Progenitor cell of endocrine pancreas (in vitro differentiated cells): Measurements from ENCODE around the gene GGNBP2. TPM values are rescaled to one million over a fixed set of nuclear protein-coding genes. Genes with fewer than 3 reads are reported as not detected.

Source experiments
- DNase-seq: peaks from one replicate; pipeline ENCODE4 v3.0.0; 2021; ENCODE audit warnings: low spot score; ENCODE audit not compliant: unreplicated experiment
- H3K27ac Mint-ChIP-seq: 2 replicates; pipeline ENCODE4 v1.8.0; 2021; ENCODE audit warnings: mild to moderate bottlenecking, moderate library complexity, mixed read lengths
- H3K27me3 Mint-ChIP-seq: 2 replicates; pipeline ENCODE4 v1.8.0; 2021; ENCODE audit warnings: mixed read lengths
- H3K36me3 Mint-ChIP-seq: 2 replicates; pipeline ENCODE4 v1.8.0; 2022; ENCODE audit warnings: mixed read lengths; ENCODE audit not compliant: insufficient read depth
- H3K4me1 Mint-ChIP-seq: 2 replicates; pipeline ENCODE4 v1.8.0; 2021; ENCODE audit warnings: low read depth, mixed read lengths
- H3K4me3 Mint-ChIP-seq: 2 replicates; pipeline ENCODE4 v1.8.0; 2021; ENCODE audit warnings: low read depth, mild to moderate bottlenecking, moderate library complexity, mixed read lengths
- H3K9me3 Mint-ChIP-seq: 2 replicates; pipeline ENCODE4 v1.8.0; 2021; ENCODE audit warnings: low read depth, mixed read lengths
- CTCF ChIP-seq: fragments of 200-600 bp; sonication (generic); IDR thresholded peaks from one replicate; pipeline ENCODE4 v1.5.0; 2021; ENCODE audit warnings: antibody characterized with exemption, mild to moderate bottlenecking; ENCODE audit not compliant: unreplicated experiment
- total RNA-seq: library from RNA; stranded (reverse); gene quantifications from 2 replicates; pipeline ENCODE4 v1.2.1, GENCODE V29; 2021

GGNBP2 gene
- total RNA-seq, 1 donor from 2014 or later: 74.2 TPM

GRCh38 chr17:36617773-36618172 is 73.1 kb downstream of the GGNBP2 start:
- peaks cover 13% of the 10 kb centered on the region for H3K27me3 Mint-ChIP-seq
- H3K36me3 Mint-ChIP-seq: no peaks in the 10 kb centered on the region
- no peak overlapping the region for H3K4me3 Mint-ChIP-seq
- H3K4me1 Mint-ChIP-seq: peaks cover 13% of the 10 kb centered on the region
- DNase-seq: no peak
- H3K27ac Mint-ChIP-seq: peak overlapping the region; percentile 46
- H3K9me3 Mint-ChIP-seq: no peaks in the 10 kb centered on the region
- no peak for TF ChIP-seq CTCF

- H3K4me3 Mint-ChIP-seq: no peak overlapping the region
- no peak for TF ChIP-seq CTCF
- no peak overlapping the region for H3K27ac Mint-ChIP-seq
- H3K36me3 Mint-ChIP-seq: no peaks in the 10 kb centered on the region
- H3K9me3 Mint-ChIP-seq: no peaks in the 10 kb centered on the region
- H3K27me3 Mint-ChIP-seq: no peaks in the 10 kb centered on the region
- peaks cover 2% of the 10 kb centered on the region for H3K4me1 Mint-ChIP-seq
- no peak for DNase-seq
Measured at GRCh38 chr17:36623281-36623680, 78.6 kb downstream of the GGNBP2 start.

GRCh38 chr17:36625188-36625587 is 80.5 kb downstream of the GGNBP2 start:
- Mint-ChIP-seq H3K4me3 (no peak overlapping the region), H3K27ac (no peak overlapping the region), H3K36me3 (no peaks in the 10 kb centered on the region), H3K4me1 (peaks cover 2% of the 10 kb centered on the region), H3K9me3 (no peaks in the 10 kb centered on the region), H3K27me3 (no peaks in the 10 kb centered on the region)
- no peak for TF ChIP-seq CTCF
- DNase-seq: no peak

- Mint-ChIP-seq H3K27me3 (peaks cover 15% of the 10 kb centered on the region), H3K36me3 (no peaks in the 10 kb centered on the region), H3K27ac (peak overlapping the region; percentile 7), H3K4me1 (no peaks in the 10 kb centered on the region), H3K9me3 (no peaks in the 10 kb centered on the region), H3K4me3 (no peak overlapping the region)
- TF ChIP-seq CTCF: no peak
- no peak for DNase-seq
Measured at GRCh38 chr17:36627101-36627500, 82.4 kb downstream of the GGNBP2 start.

- H3K4me3 Mint-ChIP-seq: no peak overlapping the region
- H3K36me3 Mint-ChIP-seq: no peaks in the 10 kb centered on the region
- H3K4me1 Mint-ChIP-seq: no peaks in the 10 kb centered on the region
- DNase-seq: no peak
- no peaks in the 10 kb centered on the region for H3K9me3 Mint-ChIP-seq
- TF ChIP-seq CTCF: no peak
- no peak overlapping the region for H3K27ac Mint-ChIP-seq
- H3K27me3 Mint-ChIP-seq: peaks cover 30% of the 10 kb centered on the region
Measured at GRCh38 chr17:36628576-36628975, 83.9 kb downstream of the GGNBP2 start.
